Gastroesophageal sphincter (tissue), 3 donors: ENCODE measurements around the gene LRRFIP2.

ENCODE experiments used
- CTCF ChIP-seq, 4 experiments: fragments of 200-600 bp in 2 of 4; fragments of 450-650 bp in 2 of 4; sonication (generic) in 1 of 4; IDR thresholded peaks; one replicate each; pipeline ENCODE4 v1.5.1; 2017 to 2019; ENCODE audit warnings: antibody characterized with exemption in 4 of 4, mild to moderate bottlenecking in 2 of 4, moderate library complexity in 2 of 4
- EP300 ChIP-seq: sonication (generic); formaldehyde crosslinking; IDR thresholded peaks from one replicate; pipeline ENCODE4 v1.6.1; 2017; ENCODE audit warnings: antibody characterized with exemption, mild to moderate bottlenecking
- POLR2A ChIP-seq, 2 donors: fragments of 450-650 bp; IDR thresholded peaks; one replicate each; pipeline ENCODE4 v1.6.1; 2017; ENCODE audit warnings: antibody characterized with exemption in 2 of 2, mild to moderate bottlenecking in 2 of 2, moderate library complexity in 1 of 2
- POLR2AphosphoS5 ChIP-seq: sonication (generic); formaldehyde crosslinking; IDR thresholded peaks from one replicate; pipeline ENCODE4 v1.6.1; 2017; ENCODE audit warnings: antibody characterized with exemption

- TF ChIP-seq CTCF (IDR thresholded peaks at IDR 0.05) (no peak), EP300 (no peak), POLR2AphosphoS5 (no peak), POLR2A (IDR thresholded peaks at IDR 0.05) (no peak)
Observed at GRCh38 chr3:37032961-37033360, 141.4 kb downstream of the LRRFIP2 start.
